Amniotic stem cell (primary cell): Measurements from ENCODE around the gene SLC15A3.

ENCODE experiments used
- DNase-seq: peaks from one replicate; lab custom pipeline; 2025; lab: John Stamatoyannopoulos, UW

SLC15A3 gene

GRCh38 chr11:60951904-60952741, at the start of gene SLC15A3:
Gene SLC15A3, minus strand, starts transcription at chr11:60952176. Its CDS starts 625 bp downstream, at chr11:60951551.
- DNase-seq = no peak

- DNase-seq = no peak
Measured at GRCh38 chr11:61000426-61000825, 48.5 kb upstream of the SLC15A3 start.

DNA sequence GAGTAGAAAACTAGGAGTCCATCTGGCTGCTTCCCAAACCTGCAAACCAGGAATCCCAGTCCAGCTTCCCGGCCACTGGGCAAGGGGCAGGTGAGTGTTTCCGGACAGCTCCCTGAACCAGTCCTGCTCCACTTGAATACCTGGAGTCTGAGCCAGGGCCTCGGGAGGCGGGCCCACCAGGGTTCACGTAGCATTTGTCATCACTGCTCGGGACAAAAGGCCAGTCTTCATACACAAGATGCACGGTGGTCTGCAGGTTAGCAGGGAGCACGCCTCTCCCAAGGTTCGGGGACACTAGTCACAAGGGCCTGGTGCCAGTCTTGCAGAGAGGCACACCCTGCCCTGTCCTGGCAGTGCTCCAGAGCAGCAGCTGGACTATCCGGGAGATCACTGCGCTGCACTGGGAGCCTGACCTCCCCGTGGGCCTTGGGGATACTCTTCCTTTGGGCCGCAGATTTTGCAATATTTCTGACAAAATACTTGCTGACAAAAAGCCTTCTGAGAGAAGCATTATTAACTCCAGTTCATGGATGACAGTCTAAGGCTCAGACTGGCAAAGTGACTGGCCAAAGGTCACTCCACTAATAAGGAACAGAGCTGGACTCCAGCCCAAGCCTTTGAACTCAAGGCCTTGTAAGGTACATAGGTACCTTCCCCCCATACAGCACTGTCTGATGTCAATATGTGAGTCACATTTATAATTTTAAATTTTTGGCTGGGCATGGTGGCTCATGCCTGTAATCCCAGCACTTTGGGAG, 44.6 kb upstream of the SLC15A3 start:
- no peak for DNase-seq

- DNase-seq = no peak
Measured at GRCh38 chr11:60995798-60996197, 43.8 kb upstream of the SLC15A3 start.

DNA sequence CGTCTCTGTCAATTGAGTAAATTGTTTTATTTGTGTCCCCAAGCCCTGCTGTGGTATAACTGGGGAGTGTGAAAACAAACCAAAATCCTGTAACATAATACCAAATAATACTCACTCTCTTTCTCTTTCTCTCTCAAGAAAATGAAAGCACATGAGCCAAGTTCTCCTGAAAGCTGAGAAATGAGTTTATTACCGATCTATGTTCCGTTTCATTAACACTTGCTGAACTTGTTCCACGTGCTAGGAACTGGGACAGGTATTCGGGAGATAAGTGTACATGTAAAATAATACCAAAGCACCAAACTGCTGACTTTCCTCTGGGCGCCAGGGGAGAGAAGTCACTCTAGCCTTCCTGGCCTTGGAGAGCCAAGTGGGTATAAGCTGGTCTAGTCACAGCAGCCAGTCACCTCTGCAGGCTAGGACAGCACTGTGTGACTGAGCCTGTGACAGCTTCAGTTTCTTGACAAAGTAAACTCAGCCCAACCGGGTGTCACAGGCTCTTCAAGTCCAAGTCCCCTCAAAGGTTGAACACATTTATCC, 42.6 kb upstream of the SLC15A3 start:
- DNase-seq = no peak

DNA sequence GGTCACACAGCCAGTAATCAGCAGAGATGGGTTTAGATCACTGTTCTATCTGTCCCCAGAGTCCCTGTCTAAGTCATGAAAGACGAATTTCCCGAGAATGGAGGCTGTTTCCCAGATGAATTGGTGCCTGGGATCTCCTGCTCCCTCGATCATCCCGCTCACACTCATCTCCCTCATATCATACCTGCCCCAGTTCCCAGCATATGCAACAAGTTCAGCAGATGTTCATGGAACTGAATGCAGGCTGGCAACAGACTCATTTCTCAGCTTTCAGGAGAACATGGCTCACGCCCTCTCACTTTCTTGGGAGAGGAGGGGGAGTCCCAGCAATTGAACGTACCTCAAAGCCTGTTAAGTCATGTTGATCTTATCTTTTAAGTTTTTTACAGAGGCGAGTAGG, 41.6 kb upstream of the SLC15A3 start:
- DNase-seq = no peak

- DNase-seq = no peak
Measured at GRCh38 chr11:60992842-60993409, 41.0 kb upstream of the SLC15A3 start.

DNA sequence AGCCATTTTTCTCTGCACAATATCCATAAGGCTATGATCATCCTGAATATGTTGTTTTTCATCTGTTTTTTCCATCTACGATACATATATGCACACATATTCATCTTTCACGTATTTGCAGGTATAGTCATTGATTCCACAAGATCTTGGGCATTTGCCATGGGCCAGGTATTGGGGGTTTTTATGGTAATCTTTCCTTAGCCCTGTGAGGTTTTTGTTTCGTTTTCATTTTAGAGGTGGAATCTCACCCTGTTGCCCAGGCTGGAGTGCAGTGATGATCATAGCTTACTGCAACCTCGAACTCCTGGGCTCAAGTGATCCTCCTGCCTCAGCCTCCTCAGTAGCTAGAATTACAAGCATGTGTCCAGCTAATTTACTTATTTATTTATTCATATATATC, 39.5 kb upstream of the SLC15A3 start:
- no peak for DNase-seq

- DNase-seq = no peak
Measured at GRCh38 chr11:60989093-60989650, 37.2 kb upstream of the SLC15A3 start.

GRCh38 chr11:60988658-60989057, 36.7 kb upstream of the SLC15A3 start:
- DNase-seq = no peak

GRCh38 chr11:60987577-60988277, 35.8 kb upstream of the SLC15A3 start:
- DNase-seq = no peak

- no peak for DNase-seq
Measured at GRCh38 chr11:60985991-60986915, 34.3 kb upstream of the SLC15A3 start.

DNA sequence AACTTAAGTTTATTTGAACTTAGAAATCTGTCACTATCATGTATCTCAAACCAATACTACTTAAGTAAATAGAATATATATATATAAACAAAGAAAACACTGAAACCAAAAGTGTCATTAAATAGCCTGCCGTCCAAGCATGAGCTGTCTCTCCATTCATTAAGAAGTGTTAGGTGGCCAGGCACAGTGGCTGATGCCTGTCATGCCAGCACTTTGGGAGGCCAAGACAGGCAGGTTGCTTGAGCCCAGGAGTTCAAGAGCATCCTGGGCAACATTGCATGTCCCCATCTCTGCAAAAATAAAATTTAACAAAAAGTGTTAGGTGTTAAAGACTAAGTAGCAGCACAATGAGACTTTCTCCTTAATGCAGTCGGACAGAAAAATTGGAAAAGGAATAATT, 33.5 kb upstream of the SLC15A3 start:
- DNase-seq = no peak

GRCh38 chr11:60984636-60985035, 32.7 kb upstream of the SLC15A3 start:
- DNase-seq = no peak

GRCh38 chr11:60984149-60984548, 32.2 kb upstream of the SLC15A3 start:
- no peak for DNase-seq

DNA sequence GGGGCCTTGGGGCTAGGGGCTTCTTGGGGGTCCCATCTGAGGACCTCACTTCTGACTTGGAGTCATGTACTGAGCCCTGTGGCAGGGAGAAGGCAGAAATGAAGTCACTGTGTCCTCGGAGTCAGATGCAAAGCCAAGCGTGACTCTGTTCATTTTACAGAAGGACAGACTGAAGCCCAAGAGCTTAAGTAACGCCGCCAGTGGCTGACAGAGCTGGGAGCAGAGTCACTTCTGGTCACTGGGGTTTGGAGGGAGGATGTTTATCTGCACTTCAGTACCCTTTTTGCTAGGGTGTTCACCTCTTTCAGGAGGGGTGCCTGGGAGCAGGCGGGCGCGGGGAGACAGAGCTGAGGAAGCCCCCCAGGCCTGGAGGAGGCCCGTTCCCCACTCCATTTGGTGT, 30.2 kb upstream of the SLC15A3 start:
- no peak for DNase-seq

GRCh38 chr11:60981515-60981914, 29.5 kb upstream of the SLC15A3 start:
- no peak for DNase-seq

DNA sequence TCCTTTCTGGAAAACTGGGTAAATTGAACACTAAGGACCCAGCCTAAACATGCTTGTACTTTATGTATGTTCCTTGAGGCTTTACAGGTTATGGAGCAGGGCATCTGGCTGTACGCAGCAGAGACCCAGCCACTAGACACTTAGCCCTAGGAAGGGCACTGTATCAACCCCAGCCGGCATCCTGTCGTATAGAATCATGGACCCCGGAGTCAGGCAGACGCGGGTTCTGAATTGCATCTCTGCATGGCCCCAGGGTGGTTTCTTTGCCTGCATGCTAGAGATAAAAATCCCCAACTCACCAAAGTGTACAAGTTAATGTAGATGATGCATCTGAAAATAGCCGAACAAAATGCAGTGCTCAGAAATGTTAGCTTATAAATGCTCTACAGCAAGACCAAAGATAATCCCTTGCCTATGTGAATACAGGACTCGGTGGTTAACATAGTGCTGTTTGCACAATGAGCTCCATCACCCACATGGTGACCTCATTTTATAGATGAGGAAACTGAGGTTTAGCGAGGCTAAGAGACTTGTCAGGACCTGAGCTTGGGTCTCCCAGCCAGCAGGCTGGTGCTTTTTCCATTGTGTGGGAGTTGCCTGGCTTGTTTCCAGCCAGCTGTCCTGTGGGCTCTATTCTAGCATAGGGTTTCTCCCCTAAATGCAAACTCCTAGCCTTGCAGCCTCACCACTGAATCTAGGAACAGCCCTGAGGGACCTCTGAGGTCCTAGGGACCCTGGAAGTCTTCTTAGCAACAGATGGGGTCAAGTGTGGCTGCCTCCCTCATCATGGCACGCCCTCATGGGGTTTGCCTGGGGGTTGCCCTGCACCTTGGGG, 26.8 kb upstream of the SLC15A3 start:
- DNase-seq = no peak

DNA sequence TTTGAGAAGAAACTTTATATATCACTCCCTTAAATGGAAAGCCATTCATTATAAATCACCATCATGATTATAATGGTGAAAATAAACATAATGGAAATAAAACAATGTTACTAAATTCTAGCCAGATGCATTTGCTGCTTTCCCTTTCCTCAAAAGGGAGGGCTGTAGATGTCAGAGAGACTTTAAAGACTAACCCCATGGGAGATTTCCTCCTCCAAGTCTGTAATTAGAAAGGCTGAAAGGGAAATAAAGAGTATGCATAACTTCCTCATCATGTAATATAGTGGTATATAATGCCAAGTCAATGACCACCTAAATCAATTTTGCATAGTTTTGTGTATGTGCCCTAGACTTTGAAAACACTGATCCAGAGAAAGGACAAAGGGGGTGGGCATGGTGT, 25.9 kb upstream of the SLC15A3 start:
- DNase-seq = no peak

DNA sequence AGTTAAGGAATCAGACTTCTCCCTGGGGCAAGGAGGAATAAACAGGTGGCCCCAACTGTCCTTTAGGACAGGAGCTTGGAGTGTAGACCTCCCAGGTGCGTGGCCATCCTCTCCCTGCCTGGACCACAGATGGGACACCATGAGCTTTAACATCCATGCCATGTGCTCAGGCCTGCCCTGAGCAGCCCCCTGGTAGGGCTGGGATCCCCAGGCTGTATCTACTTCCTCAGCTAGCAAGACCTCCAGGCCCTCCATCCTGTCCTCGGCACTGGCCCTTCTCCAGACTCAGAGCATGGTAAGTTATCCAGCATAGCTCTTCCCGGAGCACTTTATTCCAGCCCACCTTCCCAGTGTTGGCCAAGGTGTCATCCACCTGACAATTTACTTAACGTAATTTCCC, 25.2 kb upstream of the SLC15A3 start:
- DNase-seq = no peak
